ENCODE measurements around the gene SARM1. TPM values are rescaled to one million over a fixed set of nuclear protein-coding genes. Genes with fewer than 3 reads are reported as not detected.
A peak's percentile ranks its signal among the peaks of the same experiment; 100 is the strongest.

The SARM1 gene
- total RNA-seq, 1 donor = 16.4 TPM

DNA sequence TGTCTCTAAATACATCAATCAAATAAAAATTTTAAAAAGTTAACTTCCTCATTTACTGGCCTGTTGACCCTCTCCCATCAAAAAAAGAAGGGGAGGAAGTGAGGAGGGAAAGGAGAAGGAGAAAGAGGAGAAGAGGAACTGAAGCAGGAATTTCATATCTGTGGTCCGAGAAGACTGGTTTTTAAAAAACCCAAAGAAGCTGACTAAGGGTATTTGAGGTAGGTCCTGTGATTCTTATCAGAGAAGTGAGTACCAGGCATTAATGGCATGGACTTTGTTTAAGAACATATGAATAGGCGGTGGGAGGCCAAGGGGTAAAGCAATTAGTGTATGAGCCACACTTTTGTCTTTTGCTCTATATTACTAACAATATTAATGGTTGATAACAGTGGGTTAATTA, 32.5 kb downstream of the SARM1 start:
- TF ChIP-seq, protein P1, sequence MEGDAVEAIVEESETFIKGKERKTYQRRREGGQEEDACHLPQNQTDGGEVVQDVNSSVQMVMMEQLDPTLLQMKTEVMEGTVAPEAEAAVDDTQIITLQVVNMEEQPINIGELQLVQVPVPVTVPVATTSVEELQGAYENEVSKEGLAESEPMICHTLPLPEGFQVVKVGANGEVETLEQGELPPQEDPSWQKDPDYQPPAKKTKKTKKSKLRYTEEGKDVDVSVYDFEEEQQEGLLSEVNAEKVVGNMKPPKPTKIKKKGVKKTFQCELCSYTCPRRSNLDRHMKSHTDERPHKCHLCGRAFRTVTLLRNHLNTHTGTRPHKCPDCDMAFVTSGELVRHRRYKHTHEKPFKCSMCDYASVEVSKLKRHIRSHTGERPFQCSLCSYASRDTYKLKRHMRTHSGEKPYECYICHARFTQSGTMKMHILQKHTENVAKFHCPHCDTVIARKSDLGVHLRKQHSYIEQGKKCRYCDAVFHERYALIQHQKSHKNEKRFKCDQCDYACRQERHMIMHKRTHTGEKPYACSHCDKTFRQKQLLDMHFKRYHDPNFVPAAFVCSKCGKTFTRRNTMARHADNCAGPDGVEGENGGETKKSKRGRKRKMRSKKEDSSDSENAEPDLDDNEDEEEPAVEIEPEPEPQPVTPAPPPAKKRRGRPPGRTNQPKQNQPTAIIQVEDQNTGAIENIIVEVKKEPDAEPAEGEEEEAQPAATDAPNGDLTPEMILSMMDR (IDR thresholded peaks at IDR 0.05; ENCODE audit: insufficient read depth, low read depth, low read length) = no peak
- no peak for DNase-seq (ENCODE audit: low read depth)
- H3K4me3 ChIP-seq (ENCODE audit: low read depth, low read length) = no peak overlapping the region

DNA sequence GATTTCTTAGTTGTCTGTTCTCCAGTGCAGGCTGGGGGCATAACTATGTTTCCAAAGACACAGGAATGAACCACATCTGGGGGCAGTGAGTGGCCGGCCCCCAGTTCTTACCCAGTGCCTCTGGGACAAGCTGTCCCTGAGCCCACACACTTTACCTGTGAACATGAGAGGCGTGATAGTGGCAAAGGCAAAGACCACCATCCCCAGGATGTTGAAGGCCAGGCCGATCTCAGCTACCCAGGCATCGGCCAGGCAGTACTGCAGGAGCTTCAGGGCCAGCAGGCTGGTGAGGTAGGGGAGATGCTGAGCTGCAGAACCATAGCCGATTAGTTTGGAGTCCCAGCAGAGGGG, 32.9 kb downstream of the SARM1 start:
- DNase-seq (ENCODE audit: low read depth) = no peak
- no peak overlapping the region for H3K4me3 ChIP-seq (ENCODE audit: low read depth, low read length)
- TF ChIP-seq, protein P1 (IDR thresholded peaks at IDR 0.05; ENCODE audit: insufficient read depth, low read depth, low read length) = no peak

DNA sequence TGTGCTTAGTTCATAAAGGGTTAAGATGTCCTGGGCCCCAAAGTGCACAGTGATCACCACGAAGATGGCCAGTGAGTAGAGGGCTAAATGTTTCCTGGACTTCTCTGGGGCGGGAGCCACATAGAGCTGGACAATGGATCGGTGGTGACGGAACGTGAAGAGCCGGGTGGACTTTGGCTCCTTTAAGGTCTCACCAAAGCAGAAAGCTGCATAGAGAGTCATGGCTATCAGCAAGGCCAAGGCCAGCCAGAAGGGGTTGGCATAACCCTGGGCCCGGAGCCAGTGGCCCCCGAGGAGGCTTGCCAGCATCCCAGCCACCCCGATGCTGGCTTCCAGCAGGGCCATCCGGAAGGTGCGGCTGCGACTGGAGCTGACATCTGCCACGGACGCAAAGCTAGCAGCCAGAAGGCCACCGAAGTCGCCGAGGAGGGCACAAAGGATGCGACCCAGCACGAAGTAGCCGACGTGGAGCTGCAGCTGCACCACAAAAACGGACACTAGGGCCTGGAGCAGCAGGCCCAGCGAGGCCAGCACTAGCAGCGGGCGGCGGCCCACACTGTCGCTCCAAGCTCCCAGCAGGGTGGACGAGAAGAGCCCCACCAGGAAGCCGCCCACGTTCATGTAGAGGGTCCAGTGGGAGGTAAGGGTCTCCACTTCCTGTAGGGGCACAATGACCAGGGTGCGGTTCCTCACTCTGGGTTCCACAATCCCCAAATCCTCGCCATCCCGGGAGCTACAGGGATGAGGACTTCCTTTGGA, 33.5 kb downstream of the SARM1 start:
- H3K4me3 ChIP-seq (ENCODE audit: low read depth, low read length) = peak overlapping the region; percentile 71
- TF ChIP-seq, protein P1 (IDR thresholded peaks at IDR 0.05; ENCODE audit: insufficient read depth, low read depth, low read length) = no peak
- DNase-seq (ENCODE audit: low read depth) = no peak

DNA sequence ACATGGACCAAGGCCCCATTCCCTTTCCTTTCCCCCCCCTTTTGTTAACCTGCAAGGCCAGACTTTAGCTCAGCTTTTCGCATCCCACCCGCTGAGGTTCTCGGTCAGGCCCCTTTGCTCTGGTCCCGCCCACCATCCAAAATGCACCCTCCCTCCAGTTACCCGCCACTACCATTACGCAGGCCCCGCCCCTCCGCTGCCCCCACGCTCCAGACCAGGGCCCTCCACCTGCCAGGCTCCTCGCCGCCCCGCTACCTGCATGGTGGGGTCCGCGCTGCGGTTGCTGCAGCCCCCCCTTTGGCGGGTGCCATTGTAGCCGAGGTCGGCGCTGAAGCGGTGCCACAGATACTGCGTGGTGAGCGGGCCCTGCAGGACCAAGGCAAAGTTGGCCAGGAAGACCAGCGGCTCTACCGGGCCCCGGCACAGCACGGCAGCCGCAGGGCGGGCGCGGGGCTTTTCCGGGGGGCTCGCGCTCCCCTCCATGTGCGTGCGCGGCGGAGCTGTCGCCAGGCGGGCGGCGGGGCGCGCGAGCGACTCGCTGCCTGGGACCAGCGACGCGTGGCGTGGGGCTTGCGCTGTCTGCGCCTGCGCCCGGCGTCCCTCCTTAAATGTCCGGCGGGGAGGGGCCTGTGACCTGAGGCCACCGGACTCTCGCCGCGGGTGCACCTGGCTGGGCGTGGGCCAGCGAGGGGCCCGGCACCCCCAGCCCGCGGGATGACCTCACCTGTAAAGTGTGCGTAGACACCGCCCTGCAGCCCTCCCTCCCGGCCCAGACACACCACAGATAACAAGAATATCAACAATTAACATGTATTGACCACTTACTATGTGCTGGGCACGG, 34.4 kb downstream of the SARM1 start, which contains the start of gene SLC46A1:
TSS of gene SLC46A1 (minus strand) at position 581 of the 841 bp plus-strand sequence. CDS start at position 483, 98 bp downstream.
- peak; percentile 28 for DNase-seq (ENCODE audit: low read depth)

DNA sequence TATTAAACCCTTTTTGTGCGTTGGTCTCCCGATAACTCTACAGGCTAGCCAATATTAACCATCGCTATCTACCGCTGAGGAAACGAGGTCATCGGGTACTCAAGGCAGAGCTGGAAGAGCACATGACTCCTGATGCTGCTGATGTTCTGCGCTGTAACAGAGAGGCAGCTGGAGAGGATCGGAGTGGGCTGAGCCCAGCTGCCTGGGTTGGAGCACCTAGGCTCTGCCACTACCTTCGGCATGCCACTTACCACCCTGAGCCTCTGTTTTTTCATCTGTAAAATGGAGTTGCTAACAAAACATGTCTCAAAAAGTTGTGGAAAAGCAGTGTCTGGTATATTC, 35.0 kb downstream of the SARM1 start:
- TF ChIP-seq, protein P1 (IDR thresholded peaks at IDR 0.05; ENCODE audit: insufficient read depth, low read depth, low read length) = no peak
- DNase-seq (ENCODE audit: low read depth) = peak; percentile 23
- H3K4me3 ChIP-seq (ENCODE audit: low read depth, low read length) = peak overlapping the region; percentile 71

More for the DNA sequence above, 34.4 kb downstream of the SARM1 start, which contains the start of gene SLC46A1:
- H3K4me3 ChIP-seq (ENCODE audit: low read depth, low read length) = peak within 1 kb of the TSS; percentile 71
- TF ChIP-seq, protein P1 (IDR thresholded peaks at IDR 0.05; ENCODE audit: insufficient read depth, low read depth, low read length) = no peak

DNA sequence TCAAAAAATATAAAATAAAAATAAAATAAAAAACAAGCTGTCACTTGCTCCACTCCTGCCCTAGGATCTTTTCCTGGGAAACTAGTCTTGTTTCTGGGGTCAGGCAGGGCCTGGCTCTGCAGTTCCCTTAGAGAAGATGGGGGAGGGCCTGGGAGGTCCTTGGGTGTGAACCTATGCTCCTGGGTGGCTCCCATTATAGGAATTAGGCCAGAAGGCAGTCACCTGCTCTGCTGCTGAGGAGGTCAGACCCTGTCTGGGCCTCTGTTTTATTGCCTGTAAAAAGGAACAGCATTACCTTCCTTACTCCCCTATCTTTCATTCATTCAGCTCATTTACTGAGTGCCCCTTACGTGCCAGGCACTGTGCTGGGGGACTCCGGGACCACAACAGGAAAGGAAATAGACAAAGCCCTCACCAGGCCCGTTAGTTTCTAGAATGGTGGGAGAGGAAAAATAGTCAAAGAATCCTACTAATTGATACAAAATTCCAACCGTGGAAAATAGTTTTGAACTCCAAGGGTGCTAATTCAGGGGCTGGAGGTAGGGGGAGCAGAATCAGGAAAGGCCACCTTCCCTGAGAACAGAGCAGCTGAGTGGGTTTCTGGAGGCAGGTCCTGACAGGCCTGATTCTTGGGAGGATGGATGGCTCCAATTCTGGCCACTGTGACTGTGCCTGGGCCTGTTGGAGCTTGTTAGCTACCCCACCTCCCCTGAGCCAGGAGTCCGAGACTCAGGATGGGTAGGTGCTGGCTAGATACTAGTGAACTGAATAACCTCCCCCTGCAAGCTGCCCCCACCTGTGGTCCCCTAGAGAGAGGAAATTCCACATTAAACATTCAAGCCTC, 35.9 kb downstream of the SARM1 start:
- TF ChIP-seq, protein P1 (IDR thresholded peaks at IDR 0.05; ENCODE audit: insufficient read depth, low read depth, low read length) = no peak

More for the DNA sequence above, 35.9 kb downstream of the SARM1 start:
- no peak for DNase-seq (ENCODE audit: low read depth)
- H3K4me3 ChIP-seq (ENCODE audit: low read depth, low read length) = no peak overlapping the region

Data from fibroblast of villous mesenchyme (primary cell).